Gastrocnemius medialis (tissue), 4 donors: ENCODE measurements around the gene NR2C2. TPM values are rescaled to one million over a fixed set of nuclear protein-coding genes. Genes with fewer than 3 reads are reported as not detected.

Source experiments
- ATAC-seq, 2 donors: fragments of 150-250 bp; one replicate each; pipeline ENCODE4 v1.9.1; 2016
- DNase-seq, 2 donors: peaks; one replicate each; pipeline ENCODE4 v3.0.0-alpha.2; 2019
- H3K27ac ChIP-seq, 4 donors: fragments of 200-600 bp; sonication (generic); 1 replicate in 1 of 4; 2 replicates in 3 of 4; pipeline ENCODE4 v1.5.1; 2016 to 2018; ENCODE audit warnings: mild to moderate bottlenecking in 2 of 4, moderate library complexity in 1 of 4
- H3K27me3 ChIP-seq, 3 donors: fragments of 200-600 bp; sonication (generic) in 2 of 3; 1 replicate in 1 of 3; 2 replicates in 2 of 3; pipeline versions ENCODE4 v1.5.1 to v1.6.0; 2016 to 2019; ENCODE audit warnings: mild to moderate bottlenecking in 1 of 3, moderate library complexity in 1 of 3
- H3K36me3 ChIP-seq, 2 donors: fragments of 200-600 bp; sonication (generic) in 1 of 2; one replicate each; pipeline ENCODE4 v1.5.1; 2017 to 2018
- H3K4me1 ChIP-seq, 2 donors: fragments of 200-600 bp; sonication (generic) in 1 of 2; one replicate each; pipeline ENCODE4 v1.5.1; 2016 to 2017; ENCODE audit warnings: mild to moderate bottlenecking in 2 of 2
- H3K4me3 ChIP-seq, 4 donors: fragments of 200-600 bp; sonication (generic) in 3 of 4; 1 replicate in 1 of 4; 2 replicates in 3 of 4; pipeline ENCODE4 v1.5.1; 2016 to 2019; ENCODE audit warnings: mild to moderate bottlenecking in 2 of 4
- H3K9me3 ChIP-seq, 3 donors: fragments of 200-600 bp; sonication (generic) in 2 of 3; 1 replicate in 1 of 3; 2 replicates in 2 of 3; pipeline ENCODE4 v1.5.1; 2016 to 2019
- POLR2A ChIP-seq, 2 donors: fragments of 450-650 bp; IDR thresholded peaks; one replicate each; pipeline ENCODE4 v1.6.1; 2017; ENCODE audit warnings: antibody characterized with exemption in 2 of 2, mild to moderate bottlenecking in 2 of 2, moderate library complexity in 2 of 2
- in situ Hi-C, 4 donors: fragments of 200-750 bp; cut with MboI; loops; one replicate each; pipeline versions ENCODE4 v1.15.0 to v1.8.0; 2017; ENCODE audit warnings: low sequenced_read_pairs in 4 of 4
- intact Hi-C: fragments of 100-400 bp; cut with DNase I; formaldehyde crosslinking; loops from one replicate; pipeline ENCODE4 v1.15.1; 2023; ENCODE audit warnings: low total_unique reads
- total RNA-seq, 4 donors: library from RNA; depleted of rRNA; stranded (reverse); fragments of >200 nt; gene quantifications; one replicate each; pipeline versions ENCODE4 v1.1.0 to v1.2.3, GENCODE V29; 2016
- TF ChIP-seq, protein P1 (sequence below), 5 experiments: fragments of 450-650 bp in 3 of 5; fragments of 200-600 bp in 2 of 5; sonication (generic) in 2 of 5; IDR thresholded peaks in 4 of 5; conservative IDR thresholded peaks in 1 of 5; 1 replicate in 4 of 5; 2 replicates in 1 of 5; pipeline ENCODE4 v1.5.1; 2016 to 2019; ENCODE audit warnings: antibody characterized with exemption in 5 of 5, mild to moderate bottlenecking in 3 of 5, moderate library complexity in 3 of 5

Gene NR2C2
- total RNA-seq, 4 donors from 2014 or later, result 26.0 to 45.5 (median 33.2) TPM

DNA sequence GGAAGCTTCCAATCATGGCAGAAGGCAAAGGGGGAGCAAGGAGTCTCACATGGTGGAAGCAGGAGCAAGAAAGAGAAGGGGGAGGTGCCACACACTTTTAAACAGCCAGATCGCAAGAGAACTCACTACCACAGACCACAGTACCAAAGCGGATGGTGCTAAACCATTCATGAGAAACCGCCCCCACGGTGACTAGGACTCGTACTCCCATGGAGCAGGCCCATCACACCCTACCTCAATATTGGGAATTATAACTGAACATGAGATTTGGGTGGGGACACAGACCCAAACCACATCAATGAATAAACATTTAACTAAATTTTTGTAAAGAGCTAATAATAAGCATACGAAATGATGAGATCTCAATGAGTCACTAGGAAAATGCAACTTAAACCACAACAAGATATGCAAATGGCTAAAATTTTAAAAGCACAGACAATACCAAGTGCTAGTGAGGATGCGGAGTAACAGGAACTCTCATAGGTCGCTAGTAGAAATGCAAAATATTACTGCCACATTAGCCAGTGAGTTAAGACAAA lies 107.7 kb downstream of the NR2C2 start:
- Histone ChIP-seq H3K4me3 (no peak overlapping the region), H3K9me3 (no peaks in the 10 kb centered on the region), H3K4me1 (no peaks in the 10 kb centered on the region), H3K27ac (no peak overlapping the region), H3K36me3 (peaks cover 0 to 52% of the 10 kb centered on the region in 2 donors), H3K27me3 (no peaks in the 10 kb centered on the region)
- ATAC-seq (no peak), DNase-seq (no peak)
- in situ Hi-C loops, result loop anchor here in 3 of 4 donors (25.0 kb wide), 3 partner anchors 118 to 918 kb away; partner anchors contain the start of genes CCDC174 (in 2 of the 3), NR2C2 (in 2 of the 3) and TMEM43 (in 1 of the 3)
- intact Hi-C loops, result no loop called here
- TF ChIP-seq POLR2A (IDR thresholded peaks at IDR 0.05), result no peak

DNA sequence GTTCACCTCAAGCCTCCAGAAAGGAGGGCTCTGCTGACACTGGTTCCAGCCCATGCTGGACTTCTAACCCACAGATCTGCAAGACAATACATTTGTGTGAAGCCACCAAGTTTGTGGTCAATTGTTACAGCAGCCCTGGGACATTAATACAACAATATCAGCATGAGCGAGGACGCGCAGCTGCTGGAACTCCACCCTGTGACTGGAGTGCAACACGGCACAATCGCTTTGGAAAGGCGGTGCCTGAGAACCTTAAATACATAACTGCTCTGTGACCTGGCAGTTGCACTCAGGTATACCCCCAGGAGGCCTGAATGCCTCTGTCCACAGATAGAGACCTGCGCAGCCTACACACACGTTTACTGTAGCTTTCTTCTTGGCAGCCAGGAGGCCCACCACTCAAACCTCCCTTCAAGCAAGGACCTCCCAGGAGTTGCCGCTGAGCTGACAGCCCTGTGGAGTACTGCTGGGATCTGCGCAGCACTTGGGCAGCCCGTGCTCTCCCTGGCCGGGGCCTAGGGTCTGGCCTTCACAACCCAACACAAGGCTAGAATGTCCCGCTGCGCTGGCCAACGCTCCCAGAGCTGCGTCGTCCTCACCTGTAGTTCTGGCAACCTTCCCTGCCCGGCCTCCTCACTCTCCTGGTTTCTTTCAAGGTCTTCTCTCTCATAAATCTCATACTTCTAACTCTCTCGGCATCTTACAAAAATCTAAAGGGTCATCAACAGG lies 109.5 kb downstream of the NR2C2 start:
- Histone ChIP-seq H3K27me3 (no peaks in the 10 kb centered on the region), H3K4me3 (no peak overlapping the region), H3K36me3 (peaks cover 0 to 36% of the 10 kb centered on the region in 2 donors), H3K27ac (no peak overlapping the region), H3K4me1 (no peaks in the 10 kb centered on the region), H3K9me3 (no peaks in the 10 kb centered on the region)
- no peak for ATAC-seq
- in situ Hi-C loops (loop anchor here in 3 of 4 donors (25.0 kb wide), 3 partner anchors 120 to 920 kb away; partner anchors contain the start of genes CCDC174 (in 2 of the 3), NR2C2 (in 2 of the 3) and TMEM43 (in 1 of the 3)), intact Hi-C loops (no loop called here)
- DNase-seq, result no peak
- TF ChIP-seq, protein P1, sequence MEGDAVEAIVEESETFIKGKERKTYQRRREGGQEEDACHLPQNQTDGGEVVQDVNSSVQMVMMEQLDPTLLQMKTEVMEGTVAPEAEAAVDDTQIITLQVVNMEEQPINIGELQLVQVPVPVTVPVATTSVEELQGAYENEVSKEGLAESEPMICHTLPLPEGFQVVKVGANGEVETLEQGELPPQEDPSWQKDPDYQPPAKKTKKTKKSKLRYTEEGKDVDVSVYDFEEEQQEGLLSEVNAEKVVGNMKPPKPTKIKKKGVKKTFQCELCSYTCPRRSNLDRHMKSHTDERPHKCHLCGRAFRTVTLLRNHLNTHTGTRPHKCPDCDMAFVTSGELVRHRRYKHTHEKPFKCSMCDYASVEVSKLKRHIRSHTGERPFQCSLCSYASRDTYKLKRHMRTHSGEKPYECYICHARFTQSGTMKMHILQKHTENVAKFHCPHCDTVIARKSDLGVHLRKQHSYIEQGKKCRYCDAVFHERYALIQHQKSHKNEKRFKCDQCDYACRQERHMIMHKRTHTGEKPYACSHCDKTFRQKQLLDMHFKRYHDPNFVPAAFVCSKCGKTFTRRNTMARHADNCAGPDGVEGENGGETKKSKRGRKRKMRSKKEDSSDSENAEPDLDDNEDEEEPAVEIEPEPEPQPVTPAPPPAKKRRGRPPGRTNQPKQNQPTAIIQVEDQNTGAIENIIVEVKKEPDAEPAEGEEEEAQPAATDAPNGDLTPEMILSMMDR (IDR thresholded peaks at IDR 0.05 in 4 of 5, conservative IDR thresholded peaks at IDR 0.05 in 1 of 5), result no peak
- TF ChIP-seq POLR2A (IDR thresholded peaks at IDR 0.05), result no peak

DNA sequence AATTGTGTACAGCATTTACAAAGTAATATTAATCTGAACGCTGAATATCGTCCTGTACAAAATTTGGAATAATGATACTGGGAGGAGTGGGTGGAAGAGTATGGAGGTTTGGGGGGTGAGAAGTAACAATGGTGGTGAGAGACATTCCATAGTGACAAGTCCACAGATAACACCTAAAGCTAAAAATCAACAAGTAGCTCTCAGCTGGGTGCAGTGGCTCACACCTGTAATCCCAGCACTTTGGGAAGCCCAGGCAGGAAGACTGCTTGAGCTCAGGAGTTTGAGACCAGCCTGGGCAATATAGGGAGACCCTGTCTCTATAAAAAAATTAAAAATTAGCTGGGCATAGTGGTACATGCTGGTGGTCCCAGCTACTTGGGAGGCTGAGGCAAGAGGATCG lies 112.6 kb downstream of the NR2C2 start:
- H3K4me3 ChIP-seq, result no peak overlapping the region
- H3K36me3 ChIP-seq, result peaks cover 0 to 22% of the 10 kb centered on the region in 2 donors
- H3K27me3 ChIP-seq, result no peaks in the 10 kb centered on the region
- DNase-seq (no peak), ATAC-seq (no peak)
- no peaks in the 10 kb centered on the region for H3K9me3 ChIP-seq
- no peak for TF ChIP-seq POLR2A (IDR thresholded peaks at IDR 0.05)
- TF ChIP-seq, protein P1 (IDR thresholded peaks at IDR 0.05 in 4 of 5, conservative IDR thresholded peaks at IDR 0.05 in 1 of 5), result no peak
- H3K27ac ChIP-seq, result peak overlapping the region in 1 of 4 donors; percentile 27
- in situ Hi-C loops (loop anchor here in 3 of 4 donors (10.0 to 25.0 kb wide), 4 partner anchors 123 to 923 kb away; partner anchors contain the start of genes CCDC174 (in 2 of the 3), NR2C2 (in 2 of the 3) and TMEM43 (in 1 of the 3)), intact Hi-C loops (no loop called here)
- peaks cover 15 to 18% of the 10 kb centered on the region in 2 donors for H3K4me1 ChIP-seq

DNA sequence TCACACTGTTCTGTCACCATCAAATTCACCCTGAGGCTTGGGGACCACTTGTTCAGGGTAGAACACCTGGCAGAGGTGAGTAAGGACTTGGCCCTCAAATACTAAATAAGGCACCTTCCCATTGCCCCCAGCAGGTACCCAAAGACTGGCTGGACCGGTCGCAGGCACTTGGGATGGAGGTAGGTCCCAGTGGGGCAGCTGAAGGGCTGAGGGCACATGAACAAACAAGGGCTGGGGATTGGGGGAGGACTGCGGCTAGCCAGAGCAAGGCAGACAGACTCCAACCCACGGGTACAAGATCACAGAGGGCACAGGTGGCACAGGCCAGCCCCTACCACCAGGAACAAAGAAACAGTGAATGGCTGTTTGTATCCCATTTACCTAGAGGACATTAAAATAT lies 115.9 kb downstream of the NR2C2 start:
- ATAC-seq, result no peak

More for the DNA sequence above, 115.9 kb downstream of the NR2C2 start:
- Histone ChIP-seq H3K9me3 (no peaks in the 10 kb centered on the region), H3K27ac (peak overlapping the region; percentile 83 to 97 (median 94)), H3K4me3 (peak overlapping the region; percentile 74 to 99 (median 85)), H3K36me3 (peaks cover 0 to 11% of the 10 kb centered on the region in 2 donors), H3K27me3 (no peaks in the 10 kb centered on the region), H3K4me1 (peaks cover 18 to 20% of the 10 kb centered on the region in 2 donors)
- no peak for DNase-seq
- in situ Hi-C loops, result loop anchor here in 3 of 4 donors (10.0 to 25.0 kb wide), 4 partner anchors 126 to 926 kb away; partner anchors contain the start of genes CCDC174 (in 2 of the 3), NR2C2 (in 2 of the 3) and TMEM43 (in 1 of the 3)
- intact Hi-C loops, result no loop called here
- no peak for TF ChIP-seq POLR2A (IDR thresholded peaks at IDR 0.05)
- TF ChIP-seq, protein P1 (IDR thresholded peaks at IDR 0.05 in 4 of 5, conservative IDR thresholded peaks at IDR 0.05 in 1 of 5), result no peak
